ENCODE measurements around the gene PLPPR1. TPM values are rescaled to one million over a fixed set of nuclear protein-coding genes. Genes with fewer than 3 reads are reported as not detected.

The PLPPR1 gene
- total and polyA plus RNA-seq, 2 of the 13 experiments (the other 11 are each of a cell fraction or from before 2014, with no cell fraction given): 16.0 to 84.7 TPM

DNA sequence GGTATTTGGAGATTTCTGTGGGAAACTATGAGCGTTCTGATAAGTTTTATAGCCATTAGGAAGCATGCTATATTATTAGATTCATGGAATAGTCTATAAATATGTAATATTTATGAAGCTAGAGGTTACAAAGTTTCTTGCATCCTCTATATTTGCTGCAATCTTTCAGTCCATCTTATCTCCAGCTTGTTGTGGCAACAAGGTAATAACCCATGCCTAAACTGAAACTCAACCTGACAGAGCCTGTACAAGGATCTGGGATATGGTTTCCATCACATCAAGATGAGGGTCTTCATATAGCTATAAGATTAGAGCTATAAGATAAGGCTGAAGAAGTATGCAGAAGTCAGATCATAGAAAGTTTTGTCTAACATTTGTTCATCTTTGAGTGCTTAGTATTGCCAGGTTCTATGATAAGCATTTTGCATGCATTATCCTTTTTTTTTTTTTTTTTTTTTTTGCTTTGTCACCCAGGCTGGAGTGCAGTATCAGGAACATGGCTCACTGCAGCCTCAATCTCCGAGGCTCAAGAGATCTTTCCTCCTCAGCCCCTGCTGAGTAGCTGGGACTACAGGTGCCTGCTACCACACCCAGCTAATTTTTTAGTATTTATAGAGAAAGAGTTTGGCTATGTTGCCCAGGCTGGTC is 341.5 kb downstream of the PLPPR1 start:
- Histone ChIP-seq H3K36me3 (replicated peaks in 1 of 2; ENCODE audit: control insufficient read depth in 1 of 2, insufficient read depth in 2 of 2, low read length in 2 of 2) (no peaks in the 10 kb centered on the region), H4K20me1 (ENCODE audit: insufficient read depth, low read length) (no peaks in the 10 kb centered on the region), H3K27ac (ENCODE audit: extremely low read length, insufficient read depth, low read length) (no peak overlapping the region), H2AFZ (ENCODE audit: low read length) (no peak overlapping the region), H3K9me3 (ENCODE audit: low read length) (no peaks in the 10 kb centered on the region), H3K4me2 (ENCODE audit: low read depth, low read length) (no peak overlapping the region), H3K4me3 (replicated peaks in 1 of 3; ENCODE audit: insufficient read depth in 1 of 3, low read depth in 2 of 3, low read length in 3 of 3) (no peak overlapping the region), H3K4me1 (ENCODE audit: insufficient read depth, low read length) (peaks cover 46% of the 10 kb centered on the region), H3K27me3 (ENCODE audit: control insufficient read depth in 1 of 2, insufficient read depth in 2 of 2, low read length in 2 of 2) (no peaks in the 10 kb centered on the region), H3K79me2 (ENCODE audit: insufficient read depth, low read length) (no peaks in the 10 kb centered on the region), H3K9ac (ENCODE audit: insufficient read depth, low read depth, low read length) (no peak overlapping the region)
- BruUV-seq (replicated peaks): no TSS peak
- in situ Hi-C loops (cut with HindIII; ENCODE audit: extremely low pct_ligation_motif_present, low pct_unique_long_range_greater_than_20kb): no loop called here
- 84% methylated on average over 2 of the region's 2 CpGs for WGBS (ENCODE audit: low lambda C conversion rate)
- POLR2A ChIA-PET: interaction anchor here (1.5 to 5.2 kb wide), 4 partner anchors 16 to 45 kb away, joined by 4 to 31 read pairs (median 13); partner anchors contain the start of genes MRPL50 and ZNF189
- DNase-seq (ENCODE audit: low spot score) (no peak), FAIRE-seq (no peak), ATAC-seq (no peak)
- intact Hi-C loops (cut with micrococcal nuclease; ENCODE audit: unreplicated experiment): no loop called here
- TF ChIP-seq TAF15 (IDR thresholded peaks at IDR 0.05; ENCODE audit: low read depth, low read length, poor library complexity, severe bottlenecking) (no peak), MYNN (CRISPR knock-in tag; IDR thresholded peaks at IDR 0.05; ENCODE audit: low read depth) (no peak), ZNF670 (CRISPR knock-in tag; IDR thresholded peaks at IDR 0.05; ENCODE audit: borderline replicate concordance) (no peak), PAWR (CRISPR knock-in tag; IDR thresholded peaks at IDR 0.05; ENCODE audit: borderline replicate concordance) (no peak), PCBP1 (IDR thresholded peaks at IDR 0.05; ENCODE audit: borderline replicate concordance, low read depth, low read length) (no peak), ZNF761 (CRISPR knock-in tag; conservative IDR thresholded peaks at IDR 0.05) (no peak), KDM4B (CRISPR knock-in tag; IDR thresholded peaks at IDR 0.05) (no peak), ZNF24 (IDR thresholded peaks at IDR 0.05) (no peak), HDAC2 (CRISPR knock-in tag; IDR thresholded peaks at IDR 0.05) (no peak), SMAD3 (CRISPR knock-in tag; IDR thresholded peaks at IDR 0.05) (no peak), ISX (CRISPR knock-in tag; conservative IDR thresholded peaks at IDR 0.05) (no peak), HNF4A (CRISPR knock-in tag; IDR thresholded peaks at IDR 0.05) (no peak), ARNT (IDR thresholded peaks at IDR 0.05) (no peak), RCOR2 (CRISPR knock-in tag; IDR thresholded peaks at IDR 0.05) (no peak), IRF2 (CRISPR knock-in tag; IDR thresholded peaks at IDR 0.05) (no peak), MED13 (CRISPR knock-in tag; IDR thresholded peaks at IDR 0.05) (no peak), ELF1 (CRISPR knock-in tag; IDR thresholded peaks at IDR 0.05) (no peak)
- TF ChIP-seq, protein P1, sequence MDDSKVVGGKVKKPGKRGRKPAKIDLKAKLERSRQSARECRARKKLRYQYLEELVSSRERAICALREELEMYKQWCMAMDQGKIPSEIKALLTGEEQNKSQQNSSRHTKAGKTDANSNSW (CRISPR knock-in tag; IDR thresholded peaks at IDR 0.05; ENCODE audit: borderline replicate concordance): no peak
- TF ChIP-seq, protein P2, sequence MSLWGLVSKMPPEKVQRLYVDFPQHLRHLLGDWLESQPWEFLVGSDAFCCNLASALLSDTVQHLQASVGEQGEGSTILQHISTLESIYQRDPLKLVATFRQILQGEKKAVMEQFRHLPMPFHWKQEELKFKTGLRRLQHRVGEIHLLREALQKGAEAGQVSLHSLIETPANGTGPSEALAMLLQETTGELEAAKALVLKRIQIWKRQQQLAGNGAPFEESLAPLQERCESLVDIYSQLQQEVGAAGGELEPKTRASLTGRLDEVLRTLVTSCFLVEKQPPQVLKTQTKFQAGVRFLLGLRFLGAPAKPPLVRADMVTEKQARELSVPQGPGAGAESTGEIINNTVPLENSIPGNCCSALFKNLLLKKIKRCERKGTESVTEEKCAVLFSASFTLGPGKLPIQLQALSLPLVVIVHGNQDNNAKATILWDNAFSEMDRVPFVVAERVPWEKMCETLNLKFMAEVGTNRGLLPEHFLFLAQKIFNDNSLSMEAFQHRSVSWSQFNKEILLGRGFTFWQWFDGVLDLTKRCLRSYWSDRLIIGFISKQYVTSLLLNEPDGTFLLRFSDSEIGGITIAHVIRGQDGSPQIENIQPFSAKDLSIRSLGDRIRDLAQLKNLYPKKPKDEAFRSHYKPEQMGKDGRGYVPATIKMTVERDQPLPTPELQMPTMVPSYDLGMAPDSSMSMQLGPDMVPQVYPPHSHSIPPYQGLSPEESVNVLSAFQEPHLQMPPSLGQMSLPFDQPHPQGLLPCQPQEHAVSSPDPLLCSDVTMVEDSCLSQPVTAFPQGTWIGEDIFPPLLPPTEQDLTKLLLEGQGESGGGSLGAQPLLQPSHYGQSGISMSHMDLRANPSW (CRISPR knock-in tag; IDR thresholded peaks at IDR 0.05; ENCODE audit: borderline replicate concordance): no peak
- CTCF ChIA-PET (ENCODE audit: low intra/inter-chr PET ratio, low total read pairs): no interaction called here
